ENCODE results near the gene COTL1.

GRCh38 chr16:84532855-84533486, 84.9 kb downstream of the COTL1 start:
- TF ChIP-seq RFX5 (IDR thresholded peaks at IDR 0.05) (no peak), EP300 (IDR thresholded peaks at IDR 0.05) (no peak), POLR2A (IDR thresholded peaks at IDR 0.05; ENCODE audit: low read length) (no peak), KDM1A (IDR thresholded peaks at IDR 0.05; ENCODE audit: low read depth) (no peak), MAZ (IDR thresholded peaks at IDR 0.05; ENCODE audit: borderline replicate concordance, low read depth, low read length) (no peak), CEBPB (IDR thresholded peaks at IDR 0.05) (no peak), SREBF2 (IDR thresholded peaks at IDR 0.05) (no peak), BHLHE40 (IDR thresholded peaks at IDR 0.05; ENCODE audit: low read depth, low read length) (no peak)
- TF ChIP-seq, protein P1, sequence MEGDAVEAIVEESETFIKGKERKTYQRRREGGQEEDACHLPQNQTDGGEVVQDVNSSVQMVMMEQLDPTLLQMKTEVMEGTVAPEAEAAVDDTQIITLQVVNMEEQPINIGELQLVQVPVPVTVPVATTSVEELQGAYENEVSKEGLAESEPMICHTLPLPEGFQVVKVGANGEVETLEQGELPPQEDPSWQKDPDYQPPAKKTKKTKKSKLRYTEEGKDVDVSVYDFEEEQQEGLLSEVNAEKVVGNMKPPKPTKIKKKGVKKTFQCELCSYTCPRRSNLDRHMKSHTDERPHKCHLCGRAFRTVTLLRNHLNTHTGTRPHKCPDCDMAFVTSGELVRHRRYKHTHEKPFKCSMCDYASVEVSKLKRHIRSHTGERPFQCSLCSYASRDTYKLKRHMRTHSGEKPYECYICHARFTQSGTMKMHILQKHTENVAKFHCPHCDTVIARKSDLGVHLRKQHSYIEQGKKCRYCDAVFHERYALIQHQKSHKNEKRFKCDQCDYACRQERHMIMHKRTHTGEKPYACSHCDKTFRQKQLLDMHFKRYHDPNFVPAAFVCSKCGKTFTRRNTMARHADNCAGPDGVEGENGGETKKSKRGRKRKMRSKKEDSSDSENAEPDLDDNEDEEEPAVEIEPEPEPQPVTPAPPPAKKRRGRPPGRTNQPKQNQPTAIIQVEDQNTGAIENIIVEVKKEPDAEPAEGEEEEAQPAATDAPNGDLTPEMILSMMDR (IDR thresholded peaks at IDR 0.05), result no peak
- TF ChIP-seq, protein P2, sequence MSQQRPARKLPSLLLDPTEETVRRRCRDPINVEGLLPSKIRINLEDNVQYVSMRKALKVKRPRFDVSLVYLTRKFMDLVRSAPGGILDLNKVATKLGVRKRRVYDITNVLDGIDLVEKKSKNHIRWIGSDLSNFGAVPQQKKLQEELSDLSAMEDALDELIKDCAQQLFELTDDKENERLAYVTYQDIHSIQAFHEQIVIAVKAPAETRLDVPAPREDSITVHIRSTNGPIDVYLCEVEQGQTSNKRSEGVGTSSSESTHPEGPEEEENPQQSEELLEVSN (IDR thresholded peaks at IDR 0.05; ENCODE audit: borderline replicate concordance, low read depth), result no peak
- TF ChIP-seq, protein P3, sequence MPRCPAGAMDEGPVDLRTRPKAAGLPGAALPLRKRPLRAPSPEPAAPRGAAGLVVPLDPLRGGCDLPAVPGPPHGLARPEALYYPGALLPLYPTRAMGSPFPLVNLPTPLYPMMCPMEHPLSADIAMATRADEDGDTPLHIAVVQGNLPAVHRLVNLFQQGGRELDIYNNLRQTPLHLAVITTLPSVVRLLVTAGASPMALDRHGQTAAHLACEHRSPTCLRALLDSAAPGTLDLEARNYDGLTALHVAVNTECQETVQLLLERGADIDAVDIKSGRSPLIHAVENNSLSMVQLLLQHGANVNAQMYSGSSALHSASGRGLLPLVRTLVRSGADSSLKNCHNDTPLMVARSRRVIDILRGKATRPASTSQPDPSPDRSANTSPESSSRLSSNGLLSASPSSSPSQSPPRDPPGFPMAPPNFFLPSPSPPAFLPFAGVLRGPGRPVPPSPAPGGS (IDR thresholded peaks at IDR 0.05), result no peak

Measured in A549 (cell line).